NB4 (cell line): ENCODE data around the gene KCNQ1.

Source experiments
- DNase-seq: peaks from one replicate; pipeline ENCODE4 v3.0.0; 2010; ENCODE audit warnings: low read depth
- H3K4me3 ChIP-seq: one replicate; pipeline ENCODE4 v1.5.1; 2011; ENCODE audit warnings: mild to moderate bottlenecking, low read depth, low read length, moderate library complexity
- MYC ChIP-seq: IDR thresholded peaks from 2 replicates; pipeline ENCODE4 v1.6.1; 2011; ENCODE audit warnings: low read depth, low read length
- POLR2A ChIP-seq: IDR thresholded peaks from 2 replicates; pipeline ENCODE4 v1.6.1; 2011; ENCODE audit warnings: mild to moderate bottlenecking; ENCODE audit not compliant: insufficient read length; ENCODE audit errors: extremely low read depth
- TF ChIP-seq, protein P1 (sequence below): IDR thresholded peaks from 2 replicates; pipeline ENCODE4 v1.6.1; 2011; ENCODE audit warnings: low read depth, low read length
- TF ChIP-seq, protein P2 (sequence below): IDR thresholded peaks from one replicate; pipeline ENCODE4 v1.5.1; 2012; ENCODE audit warnings: low read depth, low read length

Gene KCNQ1

DNA sequence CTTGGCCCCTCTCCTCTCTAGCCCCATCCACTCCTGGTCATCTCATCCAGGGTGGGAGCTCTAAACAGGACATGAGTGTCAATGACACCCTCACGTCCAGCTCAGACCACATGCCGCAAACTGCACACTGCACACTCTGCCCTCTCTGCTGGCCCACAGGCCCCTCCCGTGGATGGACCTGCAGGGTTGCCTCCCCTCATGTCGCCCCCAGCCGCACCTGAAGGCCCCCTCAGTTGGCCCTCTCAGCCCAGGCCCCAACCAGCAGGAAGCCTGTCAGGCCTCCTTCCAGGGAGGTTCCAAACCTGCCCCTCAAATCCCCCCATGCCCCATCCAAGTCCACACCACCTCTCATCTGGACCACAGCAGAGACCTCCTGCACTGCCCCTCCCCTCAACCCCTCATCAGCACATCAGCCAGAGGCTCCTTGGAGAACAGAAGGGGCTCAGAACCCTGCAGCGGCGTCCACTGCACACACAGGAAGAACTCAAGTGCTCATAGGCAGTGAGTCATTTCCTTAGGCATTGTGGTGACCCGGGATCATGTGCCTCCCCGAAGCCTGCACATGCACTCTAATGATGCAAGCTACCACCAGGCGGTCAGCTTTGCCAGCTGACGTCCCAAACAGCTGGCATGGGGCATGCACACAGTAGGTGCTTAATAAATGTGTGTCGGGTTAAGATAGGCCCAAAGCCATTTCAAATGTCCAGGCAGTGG lies 453.7 kb downstream of the KCNQ1 start:
- TF ChIP-seq POLR2A (no peak), MYC (peak; percentile 86)
- TF ChIP-seq, protein P1, sequence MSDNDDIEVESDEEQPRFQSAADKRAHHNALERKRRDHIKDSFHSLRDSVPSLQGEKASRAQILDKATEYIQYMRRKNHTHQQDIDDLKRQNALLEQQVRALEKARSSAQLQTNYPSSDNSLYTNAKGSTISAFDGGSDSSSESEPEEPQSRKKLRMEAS: peak; percentile 95
- TF ChIP-seq, protein P2, sequence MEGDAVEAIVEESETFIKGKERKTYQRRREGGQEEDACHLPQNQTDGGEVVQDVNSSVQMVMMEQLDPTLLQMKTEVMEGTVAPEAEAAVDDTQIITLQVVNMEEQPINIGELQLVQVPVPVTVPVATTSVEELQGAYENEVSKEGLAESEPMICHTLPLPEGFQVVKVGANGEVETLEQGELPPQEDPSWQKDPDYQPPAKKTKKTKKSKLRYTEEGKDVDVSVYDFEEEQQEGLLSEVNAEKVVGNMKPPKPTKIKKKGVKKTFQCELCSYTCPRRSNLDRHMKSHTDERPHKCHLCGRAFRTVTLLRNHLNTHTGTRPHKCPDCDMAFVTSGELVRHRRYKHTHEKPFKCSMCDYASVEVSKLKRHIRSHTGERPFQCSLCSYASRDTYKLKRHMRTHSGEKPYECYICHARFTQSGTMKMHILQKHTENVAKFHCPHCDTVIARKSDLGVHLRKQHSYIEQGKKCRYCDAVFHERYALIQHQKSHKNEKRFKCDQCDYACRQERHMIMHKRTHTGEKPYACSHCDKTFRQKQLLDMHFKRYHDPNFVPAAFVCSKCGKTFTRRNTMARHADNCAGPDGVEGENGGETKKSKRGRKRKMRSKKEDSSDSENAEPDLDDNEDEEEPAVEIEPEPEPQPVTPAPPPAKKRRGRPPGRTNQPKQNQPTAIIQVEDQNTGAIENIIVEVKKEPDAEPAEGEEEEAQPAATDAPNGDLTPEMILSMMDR: no peak
- DNase-seq: peak; percentile 93
- no peak overlapping the region for H3K4me3 ChIP-seq
